ENCODE measurements around the gene TMEM127.

GRCh38 chr2:96231316-96231715 is 34.5 kb downstream of the TMEM127 start:
- no peak for TF ChIP-seq CTCF (conservative IDR thresholded peaks at IDR 0.05; ENCODE audit: low read depth, low read length)
- no peak for TF ChIP-seq EZH2 (IDR thresholded peaks at IDR 0.05; ENCODE audit: borderline replicate concordance, low read depth, low read length, poor library complexity, severe bottlenecking)
